H1 (cell line): ENCODE measurements around the gene KLK1. TPM values are rescaled to one million over a fixed set of nuclear protein-coding genes. Genes with fewer than 3 reads are reported as not detected.

Experiments
- CTCF ChIA-PET: fragments of 300-600 bp; sonication (Branson Sonifier 250); formaldehyde crosslinking; loops from one replicate; lab custom pipeline; 2021; ENCODE audit not compliant: partially characterized antibody; lab: Charles Lee
- POLR2A ChIA-PET: fragments of 300-600 bp; sonication (Branson Sonifier 250); formaldehyde crosslinking; loops from one replicate; lab custom pipeline; 2021; ENCODE audit warnings: inconsistent platforms; ENCODE audit not compliant: partially characterized antibody; lab: Charles Lee
- DNase-seq, 2 experiments: peaks; one replicate each; pipeline versions ENCODE4 v3.0.0 to v3.0.0-alpha.2; 2010 to 2022; ENCODE audit warnings: low spot score in 2 of 2, low read depth in 1 of 2, mixed read lengths in 1 of 2
- FAIRE-seq: peaks from 2 replicates; lab custom pipeline; 2011; peaks lifted over from hg19 to GRCh38; lab: Jason Lieb, UNC
- H2AFZ ChIP-seq: 2 replicates; pipeline ENCODE4 v1.8.1; 2012; ENCODE audit warnings: low read length, inconsistent platforms
- H2AK5ac ChIP-seq: 2 replicates; pipeline ENCODE4 v1.6.1; 2013; ENCODE audit warnings: low read depth, low read length
- H2BK120ac ChIP-seq: replicated peaks from 2 replicates; pipeline ENCODE3; 2013; ENCODE audit warnings: low read depth, low read length, inconsistent platforms
- H2BK12ac ChIP-seq: 2 replicates; pipeline ENCODE4 v1.6.1; 2013; ENCODE audit warnings: low read depth, low read length
- H2BK15ac ChIP-seq: 2 replicates; pipeline ENCODE4 v1.6.1; 2013; ENCODE audit warnings: low read length
- H2BK20ac ChIP-seq: 2 replicates; pipeline ENCODE4 v1.6.1; 2013; ENCODE audit warnings: low read length
- H2BK5ac ChIP-seq: 2 replicates; pipeline ENCODE4 v1.6.1; 2013; ENCODE audit warnings: low read depth, low read length
- H3K14ac ChIP-seq: 2 replicates; pipeline ENCODE4 v1.6.1; 2013; ENCODE audit warnings: inconsistent platforms; ENCODE audit not compliant: insufficient read length
- H3K18ac ChIP-seq: 2 replicates; pipeline ENCODE4 v1.6.1; 2013; ENCODE audit warnings: low read length; ENCODE audit errors: extremely low read depth
- H3K23ac ChIP-seq: 2 replicates; pipeline ENCODE4 v1.6.1; 2013; ENCODE audit warnings: inconsistent platforms; ENCODE audit not compliant: insufficient read length
- H3K23me2 ChIP-seq: 2 replicates; pipeline ENCODE4 v1.6.1; 2013; ENCODE audit warnings: low read depth, low read length
- H3K27ac ChIP-seq: 2 replicates; pipeline ENCODE4 v1.6.1; 2011; ENCODE audit warnings: low read depth, low read length, inconsistent platforms
- H3K27me3 ChIP-seq, 4 experiments: replicated peaks in 1 of 4; 1 replicate in 1 of 4; 2 replicates in 3 of 4; pipeline versions ENCODE4 v1.6.1 to v1.8.1; 2011 to 2013; ENCODE audit warnings: low read length in 3 of 4, mild to moderate bottlenecking in 3 of 4, inconsistent platforms in 2 of 4, mixed read lengths in 2 of 4, moderate library complexity in 1 of 4; ENCODE audit not compliant: control insufficient read depth in 3 of 4, insufficient read depth in 3 of 4; ENCODE audit errors: extremely low read depth in 1 of 4
- H3K36me3 ChIP-seq, 4 experiments: 2 replicates each; pipeline versions ENCODE4 v1.6.1 to v1.8.1; 2011 to 2013; ENCODE audit warnings: mild to moderate bottlenecking in 4 of 4, low read length in 3 of 4, moderate library complexity in 2 of 4, control low read depth in 1 of 4, inconsistent platforms in 1 of 4; ENCODE audit not compliant: insufficient read depth in 4 of 4, control insufficient read depth in 2 of 4
- H3K4ac ChIP-seq: replicated peaks from 2 replicates; pipeline ENCODE3; 2013; ENCODE audit warnings: low read length, low read depth, mixed read lengths, inconsistent platforms; ENCODE audit not compliant: insufficient read length
- H3K4me1 ChIP-seq, 4 experiments: replicated peaks in 1 of 4; 1 replicate in 1 of 4; 2 replicates in 3 of 4; pipeline versions ENCODE4 v1.6.1 to v1.8.1; 2011 to 2013; ENCODE audit warnings: low read length in 3 of 4, inconsistent platforms in 2 of 4, mixed read lengths in 1 of 4; ENCODE audit not compliant: insufficient read depth in 4 of 4, control insufficient read depth in 3 of 4
- H3K4me2 ChIP-seq, 2 experiments: 2 replicates each; pipeline versions ENCODE4 v1.6.1 to v1.8.1; 2011 to 2013; ENCODE audit warnings: low read depth in 2 of 2, low read length in 2 of 2, control low read depth in 1 of 2, inconsistent platforms in 1 of 2, mild to moderate bottlenecking in 1 of 2; ENCODE audit not compliant: insufficient read depth in 1 of 2
- H3K4me3 ChIP-seq, 4 experiments: fragments of 200-600, 300-600 bp in 1 of 4; sonication (generic), shearing (Covaris generic), sonication (Bioruptor Twin) in 1 of 4; 2 replicates each; pipeline versions ENCODE4 v1.5.1 to v1.8.1; 2011 to 2016; ENCODE audit warnings: low read length in 4 of 4, low read depth in 3 of 4, control low read depth in 2 of 4, inconsistent platforms in 2 of 4, mild to moderate bottlenecking in 2 of 4, mixed read lengths in 1 of 4, moderate library complexity in 1 of 4; ENCODE audit not compliant: insufficient read depth in 2 of 4; ENCODE audit errors: extremely low read depth in 1 of 4
- H3K56ac ChIP-seq: replicated peaks from 2 replicates; pipeline ENCODE3; 2013; ENCODE audit warnings: low read depth, mild to moderate bottlenecking, mixed read lengths, low read length, inconsistent platforms; ENCODE audit not compliant: insufficient read length
- H3K79me1 ChIP-seq: 2 replicates; pipeline ENCODE4 v1.6.1; 2013; ENCODE audit warnings: low read depth, low read length, control low read depth
- H3K79me2 ChIP-seq, 2 experiments: 2 replicates each; pipeline versions ENCODE4 v1.6.1 to v1.8.1; 2012 to 2013; ENCODE audit warnings: low read length in 2 of 2, mild to moderate bottlenecking in 2 of 2, inconsistent platforms in 1 of 2; ENCODE audit not compliant: insufficient read depth in 2 of 2, control insufficient read depth in 1 of 2
- H3K9ac ChIP-seq, 4 experiments: replicated peaks in 1 of 4; 1 replicate in 1 of 4; 2 replicates in 3 of 4; pipeline versions ENCODE4 v1.6.1 to v1.8.1; 2011 to 2013; ENCODE audit warnings: low read depth in 3 of 4, low read length in 3 of 4, control low read depth in 2 of 4, mild to moderate bottlenecking in 2 of 4, moderate library complexity in 2 of 4, inconsistent platforms in 1 of 4; ENCODE audit errors: extremely low read depth in 1 of 4
- H3K9me3 ChIP-seq, 2 experiments: 2 replicates each; pipeline versions ENCODE4 v1.6.1 to v1.8.1; 2012 to 2013; ENCODE audit warnings: mild to moderate bottlenecking in 2 of 2, moderate library complexity in 2 of 2, control low read depth in 1 of 2, inconsistent platforms in 1 of 2, low read depth in 1 of 2, low read length in 1 of 2, mixed read lengths in 1 of 2; ENCODE audit not compliant: insufficient read depth in 2 of 2
- H4K20me1 ChIP-seq, 2 experiments: replicated peaks in 1 of 2; 2 replicates each; pipeline versions ENCODE3 to v1.8.1; 2011 to 2013; ENCODE audit warnings: inconsistent platforms in 2 of 2, low read length in 2 of 2, mild to moderate bottlenecking in 1 of 2; ENCODE audit not compliant: insufficient read depth in 2 of 2, control insufficient read depth in 1 of 2
- H4K5ac ChIP-seq: 2 replicates; pipeline ENCODE4 v1.6.1; 2013; ENCODE audit warnings: low read length, low read depth, mixed read lengths, inconsistent platforms; ENCODE audit not compliant: insufficient read length
- H4K8ac ChIP-seq: 2 replicates; pipeline ENCODE4 v1.8.0; 2013; ENCODE audit warnings: mild to moderate bottlenecking, moderate library complexity, low read length, inconsistent platforms; ENCODE audit not compliant: insufficient read depth; ENCODE audit errors: extremely low read depth
- H4K91ac ChIP-seq: replicated peaks from 2 replicates; pipeline ENCODE3; 2013; ENCODE audit warnings: low read length, mixed read lengths, inconsistent platforms; ENCODE audit not compliant: insufficient read length
- BACH1 ChIP-seq: IDR thresholded peaks from 2 replicates; pipeline ENCODE4 v1.6.1; 2012; ENCODE audit warnings: low read length, improper control_type of control experiment
- BCL11A ChIP-seq, 2 experiments: IDR thresholded peaks; one replicate each; pipeline ENCODE4 v1.6.1; 2011; ENCODE audit warnings: low read depth in 2 of 2, low read length in 2 of 2, mild to moderate bottlenecking in 2 of 2
- MAFK ChIP-seq: IDR thresholded peaks from 2 replicates; pipeline ENCODE4 v1.6.1; 2012; ENCODE audit warnings: low read depth, mild to moderate bottlenecking, improper control_type of control experiment, low read length
- POU5F1 ChIP-seq: IDR thresholded peaks from 2 replicates; pipeline ENCODE4 v1.6.1; 2011; ENCODE audit warnings: low read depth, mild to moderate bottlenecking, low read length, moderate library complexity
- SP4 ChIP-seq: IDR thresholded peaks from 2 replicates; pipeline ENCODE4 v1.6.1; 2012; ENCODE audit warnings: low read length, inconsistent platforms
- SRF ChIP-seq: IDR thresholded peaks from 2 replicates; pipeline ENCODE4 v1.6.1; 2011; ENCODE audit warnings: mild to moderate bottlenecking, low read depth, low read length, moderate library complexity
- SUZ12 ChIP-seq: fragments of 200-600 bp; sonication (generic); IDR thresholded peaks from 2 replicates; pipeline ENCODE4 v1.6.1; 2012; ENCODE audit warnings: mild to moderate bottlenecking, inconsistent platforms, low read length, moderate library complexity, mixed read lengths
- WGBS, 2 experiments: shearing (Covaris generic) in 1 of 2; methylation state at CpG; one replicate each; pipeline versions ENCODE4 v1.1.6 to v1.1.7; 2013 to 2015; ENCODE audit warnings: low lambda C conversion rate in 2 of 2, mixed read lengths in 2 of 2, inconsistent platforms in 1 of 2, low coverage in 1 of 2, missing lambda C conversion rate in 1 of 2; ENCODE audit not compliant: insufficient replicate concordance in 2 of 2, insufficient coverage in 1 of 2, insufficient read length in 1 of 2; ENCODE audit errors: extremely low coverage in 1 of 2, missing lambda C conversion rate in 1 of 2; 5-methylcytosine and 5-hydroxymethylcytosine counted together
- polyA plus RNA-seq, 7 experiments: library from polyadenylated mRNA; depleted of rRNA in 3 of 7; stranded (reverse) in 5 of 7; unstranded in 2 of 7; fragments of >200 nt in 5 of 7; fragments of 200-250 nt in 2 of 7; gene quantifications; 1 replicate in 5 of 7; 2 replicates in 1 of 7; 4 replicates in 1 of 7; pipeline versions ENCODE4 v1.2.1 to v1.2.3, GENCODE V29; 2011 to 2013; ENCODE audit warnings: missing spikeins in 2 of 7, mixed read lengths in 2 of 7
- total RNA-seq: library from RNA; stranded (reverse); fragmentation: NEBNext Ultra II Directional; extraction: Animal tissue kit (Norgen Biotek cat#: 25700); gene quantifications from 2 replicates; pipeline ENCODE4 v1.2.1, GENCODE V29; 2021
- TF ChIP-seq, protein P1 (sequence below): IDR thresholded peaks from 2 replicates; pipeline ENCODE4 v1.6.1; 2012; ENCODE audit warnings: inconsistent platforms

Gene KLK1
- total and polyA plus RNA-seq, 2 of the 8 experiments (the other 6 are each of a cell fraction or from before 2014, with no cell fraction given), result 3.4 to 4.0 TPM

DNA sequence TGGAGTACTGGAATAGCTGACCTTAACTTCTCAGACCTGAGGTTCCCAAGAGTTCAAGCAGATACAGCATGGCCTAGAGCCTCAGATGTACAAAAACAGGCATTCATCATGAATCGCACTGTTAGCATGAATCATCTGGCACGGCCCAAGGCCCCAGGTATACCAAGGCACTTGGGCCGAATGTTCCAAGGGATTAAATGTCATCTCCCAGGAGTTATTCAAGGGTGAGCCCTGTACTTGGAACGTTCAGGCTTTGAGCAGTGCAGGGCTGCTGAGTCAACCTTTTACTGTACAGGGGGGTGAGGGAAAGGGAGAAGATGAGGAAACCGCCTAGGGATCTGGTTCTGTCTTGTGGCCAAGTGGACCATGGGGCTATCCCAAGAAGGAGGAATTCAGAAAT lies 37.4 kb upstream of the KLK1 start:
- H3K9me3 ChIP-seq, result peaks cover 0 to 4% of the 10 kb centered on the region in 2 experiments; a peak in 2 of 4 replicates
- no peak for FAIRE-seq
- H3K4me1 ChIP-seq, result peaks cover 0 to 14% (median 6%) of the 10 kb centered on the region in 4 experiments; a peak in 5 of 7 replicates
- H4K20me1 ChIP-seq, result no peaks in the 10 kb centered on the region
- no peak for DNase-seq
- no peak overlapping the region for H2BK20ac ChIP-seq
- no peaks in the 10 kb centered on the region for H3K79me1 ChIP-seq
- no peak overlapping the region for H3K14ac ChIP-seq
- no peak overlapping the region for H3K23ac ChIP-seq
- WGBS, 2 experiments, result 86% methylated on average over 5 of the region's 5 CpGs; no CpG with 5 or more reads in 1 of the 2 experiments
- no peak overlapping the region for H4K8ac ChIP-seq
- no peak overlapping the region for H3K4ac ChIP-seq
- H3K27ac ChIP-seq, result no peak overlapping the region
- ChIA-PET POLR2A (interaction anchor here (1.1 kb wide), 1 partner anchor 58 kb away, joined by 3 read pairs; no protein-coding TSS in a partner anchor), CTCF (interaction anchor here (1.4 to 1.5 kb wide), 3 partner anchors 9 to 17 kb away, joined by 3 to 5 read pairs (median 3); no protein-coding TSS in a partner anchor)
- no peak overlapping the region for H3K18ac ChIP-seq
- H2AK5ac ChIP-seq, result no peak overlapping the region
- H3K23me2 ChIP-seq, result no peaks in the 10 kb centered on the region
- H2AFZ ChIP-seq, result no peak overlapping the region
- H2BK5ac ChIP-seq, result no peak overlapping the region
- no peaks in the 10 kb centered on the region for H3K79me2 ChIP-seq
- no peak overlapping the region for H2BK15ac ChIP-seq
- H3K36me3 ChIP-seq, result no peaks in the 10 kb centered on the region
- H4K91ac ChIP-seq, result no peak overlapping the region
- no peak overlapping the region for H4K5ac ChIP-seq
- no peak overlapping the region for H3K56ac ChIP-seq
- H2BK120ac ChIP-seq, result no peak overlapping the region
- H3K4me3 ChIP-seq, result no peak overlapping the region
- H3K27me3 ChIP-seq, result no peaks in the 10 kb centered on the region
- no peak for TF ChIP-seq SUZ12
- no peak for TF ChIP-seq SRF
- no peak for TF ChIP-seq BACH1
- TF ChIP-seq, protein P1, sequence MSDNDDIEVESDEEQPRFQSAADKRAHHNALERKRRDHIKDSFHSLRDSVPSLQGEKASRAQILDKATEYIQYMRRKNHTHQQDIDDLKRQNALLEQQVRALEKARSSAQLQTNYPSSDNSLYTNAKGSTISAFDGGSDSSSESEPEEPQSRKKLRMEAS, result no peak
- no peak for TF ChIP-seq BCL11A (IDR thresholded peaks at IDR 0.05; ENCODE audit: low read depth in 2 of 2, low read length in 2 of 2)
- no peak for TF ChIP-seq MAFK
- no peak for TF ChIP-seq POU5F1
- no peak for TF ChIP-seq SP4
- no peak overlapping the region for H2BK12ac ChIP-seq
- no peak overlapping the region for H3K9ac ChIP-seq
- H3K4me2 ChIP-seq, result no peak overlapping the region
